PFSK-1 (cell line): ENCODE measurements around the gene ITGB8.

Source experiments
- FOXP2 ChIP-seq: optimal IDR thresholded peaks from 2 replicates; pipeline ENCODE3; 2011; ENCODE audit warnings: borderline replicate concordance, control low read depth, inconsistent platforms; ENCODE audit not compliant: insufficient read depth; ENCODE audit errors: extremely low read length, extremely low read depth
- POLR2AphosphoS5 ChIP-seq: IDR thresholded peaks from 2 replicates; pipeline ENCODE4 v1.6.1; 2012; ENCODE audit warnings: low read depth, mild to moderate bottlenecking, control low read depth, low read length, moderate library complexity
- SIN3A ChIP-seq: IDR thresholded peaks from 2 replicates; pipeline ENCODE4 v1.6.1; 2012; ENCODE audit warnings: mild to moderate bottlenecking, low read length, moderate library complexity, borderline replicate concordance; ENCODE audit not compliant: insufficient read depth
- TAF1 ChIP-seq: IDR thresholded peaks from 2 replicates; pipeline ENCODE4 v1.6.1; 2012; ENCODE audit warnings: low read length, control low read depth, borderline replicate concordance; ENCODE audit not compliant: insufficient read depth
- TF ChIP-seq, protein P1 (sequence below), 2 experiments: IDR thresholded peaks; 2 replicates each; pipeline versions ENCODE4 v1.6.1 to v1.8.0; 2011 to 2012; ENCODE audit warnings: low read depth in 2 of 2, low read length in 2 of 2, control low read depth in 1 of 2, inconsistent platforms in 1 of 2, mild to moderate bottlenecking in 1 of 2, moderate library complexity in 1 of 2; ENCODE audit not compliant: insufficient read depth in 1 of 2

Gene ITGB8

GRCh38 chr7:20364571-20365196 is 34.0 kb downstream of the ITGB8 start:
- TF ChIP-seq, protein P1, sequence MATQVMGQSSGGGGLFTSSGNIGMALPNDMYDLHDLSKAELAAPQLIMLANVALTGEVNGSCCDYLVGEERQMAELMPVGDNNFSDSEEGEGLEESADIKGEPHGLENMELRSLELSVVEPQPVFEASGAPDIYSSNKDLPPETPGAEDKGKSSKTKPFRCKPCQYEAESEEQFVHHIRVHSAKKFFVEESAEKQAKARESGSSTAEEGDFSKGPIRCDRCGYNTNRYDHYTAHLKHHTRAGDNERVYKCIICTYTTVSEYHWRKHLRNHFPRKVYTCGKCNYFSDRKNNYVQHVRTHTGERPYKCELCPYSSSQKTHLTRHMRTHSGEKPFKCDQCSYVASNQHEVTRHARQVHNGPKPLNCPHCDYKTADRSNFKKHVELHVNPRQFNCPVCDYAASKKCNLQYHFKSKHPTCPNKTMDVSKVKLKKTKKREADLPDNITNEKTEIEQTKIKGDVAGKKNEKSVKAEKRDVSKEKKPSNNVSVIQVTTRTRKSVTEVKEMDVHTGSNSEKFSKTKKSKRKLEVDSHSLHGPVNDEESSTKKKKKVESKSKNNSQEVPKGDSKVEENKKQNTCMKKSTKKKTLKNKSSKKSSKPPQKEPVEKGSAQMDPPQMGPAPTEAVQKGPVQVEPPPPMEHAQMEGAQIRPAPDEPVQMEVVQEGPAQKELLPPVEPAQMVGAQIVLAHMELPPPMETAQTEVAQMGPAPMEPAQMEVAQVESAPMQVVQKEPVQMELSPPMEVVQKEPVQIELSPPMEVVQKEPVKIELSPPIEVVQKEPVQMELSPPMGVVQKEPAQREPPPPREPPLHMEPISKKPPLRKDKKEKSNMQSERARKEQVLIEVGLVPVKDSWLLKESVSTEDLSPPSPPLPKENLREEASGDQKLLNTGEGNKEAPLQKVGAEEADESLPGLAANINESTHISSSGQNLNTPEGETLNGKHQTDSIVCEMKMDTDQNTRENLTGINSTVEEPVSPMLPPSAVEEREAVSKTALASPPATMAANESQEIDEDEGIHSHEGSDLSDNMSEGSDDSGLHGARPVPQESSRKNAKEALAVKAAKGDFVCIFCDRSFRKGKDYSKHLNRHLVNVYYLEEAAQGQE (IDR thresholded peaks at IDR 0.05; ENCODE audit: insufficient read depth in 1 of 2, low read depth in 2 of 2, low read length in 2 of 2) = no peak
- TF ChIP-seq POLR2AphosphoS5 (no peak), FOXP2 (no peak), SIN3A (no peak), TAF1 (no peak)

DNA sequence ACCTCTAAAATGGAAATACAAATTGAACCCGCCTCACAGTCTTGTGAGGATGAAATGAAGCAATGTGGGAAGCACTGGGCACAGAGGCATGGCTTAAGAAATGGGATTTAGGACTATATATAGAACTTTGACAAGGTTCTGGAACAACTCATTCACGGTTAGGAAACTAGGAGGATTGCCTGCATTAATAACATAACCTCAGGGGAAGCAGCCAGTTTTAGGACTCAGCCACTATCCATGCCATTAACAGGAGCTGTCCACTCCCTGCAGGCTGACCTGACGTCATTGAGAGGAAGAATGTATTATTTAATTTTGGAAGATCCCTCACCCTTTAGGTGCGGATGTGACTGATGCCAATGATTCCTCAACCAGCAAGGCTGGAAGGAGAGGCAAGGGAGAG is 34.8 kb downstream of the ITGB8 start:
- TF ChIP-seq SIN3A (no peak), FOXP2 (no peak), POLR2AphosphoS5 (no peak)
- TF ChIP-seq, protein P1 (IDR thresholded peaks at IDR 0.05; ENCODE audit: insufficient read depth in 1 of 2, low read depth in 2 of 2, low read length in 2 of 2) = peak; percentile 76 to 89

DNA sequence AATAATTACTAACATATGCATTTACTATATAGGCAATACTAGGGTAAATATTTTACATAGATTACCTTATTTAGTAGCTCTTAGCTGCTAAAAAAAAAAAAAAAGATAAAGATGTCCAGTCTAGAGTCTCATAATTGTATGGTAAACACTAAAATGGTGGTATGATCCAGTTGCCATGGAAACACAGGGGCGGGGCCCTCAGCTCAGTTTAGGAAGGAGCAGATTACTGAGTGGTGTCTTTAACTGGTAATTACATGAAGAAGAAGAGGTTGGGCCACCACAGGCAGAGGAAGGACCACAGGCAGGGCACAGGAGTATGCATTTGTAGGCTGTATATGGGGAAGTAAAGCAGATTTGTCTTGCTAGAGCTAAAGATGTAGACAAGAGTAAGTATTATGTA is 43.7 kb downstream of the ITGB8 start:
- TF ChIP-seq FOXP2 (no peak), POLR2AphosphoS5 (no peak), TAF1 (no peak), SIN3A (no peak)
- TF ChIP-seq, protein P1 (IDR thresholded peaks at IDR 0.05; ENCODE audit: insufficient read depth in 1 of 2, low read depth in 2 of 2, low read length in 2 of 2) = no peak

DNA sequence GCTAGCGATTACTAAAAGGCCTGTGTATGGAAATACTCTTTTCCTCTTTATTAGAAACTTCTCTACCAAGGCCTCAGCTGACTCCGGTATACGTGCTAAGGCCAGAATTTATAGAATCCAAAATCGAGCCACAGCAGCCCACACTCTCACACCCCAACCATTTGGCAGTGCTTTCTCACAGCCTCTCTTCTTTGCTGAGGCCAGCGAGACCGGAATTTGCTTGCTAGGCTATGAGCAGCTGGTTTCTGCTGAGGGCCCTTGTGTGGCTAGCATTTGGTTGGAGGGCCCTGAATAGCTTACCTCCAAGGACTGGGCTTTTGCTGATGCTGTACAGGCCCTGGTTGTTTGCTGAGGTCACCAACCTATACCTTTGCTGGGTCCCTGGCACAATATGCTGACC is 46.1 kb downstream of the ITGB8 start:
- TF ChIP-seq POLR2AphosphoS5 (no peak), TAF1 (no peak), SIN3A (no peak), FOXP2 (no peak)
- TF ChIP-seq, protein P1 (IDR thresholded peaks at IDR 0.05; ENCODE audit: insufficient read depth in 1 of 2, low read depth in 2 of 2, low read length in 2 of 2) = no peak
